DMS53 (cell line): ENCODE data around the gene AGRN.

Source experiments
- DNase-seq: peaks from one replicate; lab custom pipeline; 2025; lab: John Stamatoyannopoulos, UW

Gene AGRN

DNA sequence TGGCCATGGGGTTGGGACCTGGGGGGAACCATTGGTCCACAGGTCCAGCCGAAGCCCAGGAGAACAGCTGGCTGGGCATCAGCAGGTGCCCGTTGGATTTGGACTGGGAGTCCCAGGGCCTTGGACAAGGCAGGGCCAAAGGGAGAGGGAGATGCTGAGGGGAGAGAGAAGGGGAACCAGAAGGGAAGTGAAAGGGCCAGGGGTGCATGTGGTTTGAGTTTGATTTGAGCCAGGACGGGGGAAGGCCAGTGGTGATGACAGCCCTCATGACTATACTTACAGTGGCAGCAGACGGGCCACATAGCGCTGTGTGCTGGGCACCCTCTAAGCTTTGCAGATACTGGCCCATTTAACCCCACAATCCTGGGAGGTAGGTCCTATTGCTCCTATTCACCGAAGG, 18.8 kb downstream of the AGRN start:
- DNase-seq = no peak

DNA sequence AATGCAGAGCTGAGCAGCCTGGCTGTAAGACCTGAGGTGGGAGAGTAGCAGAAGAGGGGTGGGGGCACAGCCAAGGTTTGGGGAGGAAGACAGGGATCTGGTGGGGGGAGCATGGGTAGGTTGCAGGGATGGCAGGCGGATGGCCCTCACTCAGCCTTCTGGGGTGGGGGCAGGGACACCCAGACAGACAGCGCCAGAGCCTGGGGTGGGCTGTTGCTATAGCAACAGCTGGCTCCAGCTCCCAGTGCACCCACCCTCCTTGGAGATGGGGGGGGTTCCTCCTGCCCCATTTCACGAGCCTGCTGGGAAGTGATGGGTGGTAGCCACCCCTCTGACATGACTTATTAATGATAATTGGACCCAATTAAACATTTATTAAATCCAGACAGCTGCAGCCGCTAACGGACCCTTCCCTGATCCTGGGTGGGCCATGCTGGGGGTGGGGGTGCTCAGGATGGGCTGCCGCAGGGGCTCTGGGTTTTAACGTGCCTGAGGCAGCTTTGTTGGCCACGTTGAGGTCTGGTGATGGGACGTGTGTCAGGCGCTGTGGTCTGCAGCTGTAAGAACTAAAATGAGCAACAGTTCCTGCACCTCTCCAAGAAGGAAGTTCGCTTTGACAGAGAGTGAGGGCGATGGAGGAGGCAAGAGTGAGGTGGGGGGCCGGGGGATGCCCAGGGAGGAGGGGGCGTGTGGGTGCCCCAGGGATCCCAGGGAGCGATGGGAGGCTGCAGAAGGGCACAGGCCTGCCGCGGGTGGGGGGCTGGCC, 19.4 kb downstream of the AGRN start:
- no peak for DNase-seq

DNA sequence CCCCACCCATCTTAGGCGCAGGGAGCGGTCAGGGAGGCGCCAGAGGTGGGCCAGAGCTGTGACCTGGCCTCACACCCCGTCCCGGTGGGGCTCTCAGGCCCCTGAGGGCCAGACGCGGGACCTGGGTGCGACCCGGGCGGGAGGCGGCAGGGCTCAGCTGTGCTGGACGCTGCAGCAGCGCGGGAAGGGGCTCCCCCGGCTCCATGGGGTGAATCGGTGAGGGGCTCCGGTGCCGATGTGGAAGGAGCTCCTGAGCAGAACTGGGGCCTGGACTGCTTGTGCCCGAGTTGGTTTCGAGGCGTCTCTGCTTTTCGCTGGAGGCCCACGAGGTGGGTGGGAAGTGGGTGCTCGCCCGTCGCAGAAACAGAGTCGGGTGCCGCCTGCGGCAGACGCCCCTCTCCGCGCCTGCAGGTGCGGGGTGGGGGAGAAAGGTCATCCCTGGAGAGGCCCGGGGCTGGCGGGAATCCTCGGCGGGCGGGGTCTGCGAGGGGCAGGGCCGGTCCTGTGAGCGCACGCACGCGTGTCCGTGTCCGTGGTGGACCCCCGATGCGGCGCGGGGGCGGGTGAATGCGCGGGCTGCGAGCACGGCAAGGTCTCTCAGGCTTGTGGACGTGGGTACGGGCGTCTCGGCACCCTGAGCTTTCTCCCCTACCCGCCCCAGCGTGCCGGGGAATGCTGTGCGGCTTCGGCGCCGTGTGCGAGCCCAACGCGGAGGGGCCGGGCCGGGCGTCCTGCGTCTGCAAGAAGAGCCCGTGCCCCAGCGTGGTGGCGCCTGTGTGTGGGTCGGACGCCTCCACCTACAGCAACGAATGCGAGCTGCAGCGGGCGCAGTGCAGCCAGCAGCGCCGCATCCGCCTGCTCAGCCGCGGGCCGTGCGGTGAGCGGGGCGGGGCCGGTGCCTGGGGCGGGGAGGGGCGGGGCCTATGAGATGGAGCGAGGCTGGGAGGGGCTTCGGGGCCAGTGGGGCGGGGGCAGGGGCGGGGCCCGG, 20.4 kb downstream of the AGRN start:
- peak; percentile 96 for DNase-seq

DNA sequence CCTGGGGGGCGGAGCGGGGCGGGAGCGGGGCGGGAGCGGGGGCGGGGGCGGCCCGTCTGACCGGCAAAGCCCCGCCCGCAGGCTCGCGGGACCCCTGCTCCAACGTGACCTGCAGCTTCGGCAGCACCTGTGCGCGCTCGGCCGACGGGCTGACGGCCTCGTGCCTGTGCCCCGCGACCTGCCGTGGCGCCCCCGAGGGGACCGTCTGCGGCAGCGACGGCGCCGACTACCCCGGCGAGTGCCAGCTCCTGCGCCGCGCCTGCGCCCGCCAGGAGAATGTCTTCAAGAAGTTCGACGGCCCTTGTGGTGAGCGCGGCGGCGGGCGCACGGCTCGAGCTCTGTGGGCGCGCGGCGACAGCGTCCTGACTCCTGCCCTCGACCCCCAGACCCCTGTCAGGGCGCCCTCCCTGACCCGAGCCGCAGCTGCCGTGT, 21.2 kb downstream of the AGRN start:
- no peak for DNase-seq

GRCh38 chr1:1041873-1042272, 22.0 kb downstream of the AGRN start:
- no peak for DNase-seq

DNA sequence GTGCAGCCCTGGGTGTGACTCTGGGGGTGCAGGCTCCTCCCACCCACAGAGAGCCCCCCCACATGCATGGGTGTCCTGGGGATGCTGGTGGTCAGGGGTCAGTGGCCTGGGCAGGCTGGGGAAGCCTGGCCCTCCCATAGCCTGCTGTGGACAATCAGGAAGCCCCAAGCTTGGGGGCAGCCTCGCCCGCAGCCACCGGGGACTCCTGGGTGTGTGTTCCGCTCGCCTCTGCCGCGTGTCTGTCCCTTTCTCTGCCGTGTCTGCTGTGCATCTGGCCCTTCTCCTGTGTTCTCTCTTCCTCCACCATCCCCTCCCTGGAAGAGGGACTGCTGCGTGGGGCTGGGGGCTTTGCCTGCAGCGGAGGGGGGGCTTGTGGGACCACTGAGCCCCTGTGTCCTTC, 22.9 kb downstream of the AGRN start:
- no peak for DNase-seq

DNA sequence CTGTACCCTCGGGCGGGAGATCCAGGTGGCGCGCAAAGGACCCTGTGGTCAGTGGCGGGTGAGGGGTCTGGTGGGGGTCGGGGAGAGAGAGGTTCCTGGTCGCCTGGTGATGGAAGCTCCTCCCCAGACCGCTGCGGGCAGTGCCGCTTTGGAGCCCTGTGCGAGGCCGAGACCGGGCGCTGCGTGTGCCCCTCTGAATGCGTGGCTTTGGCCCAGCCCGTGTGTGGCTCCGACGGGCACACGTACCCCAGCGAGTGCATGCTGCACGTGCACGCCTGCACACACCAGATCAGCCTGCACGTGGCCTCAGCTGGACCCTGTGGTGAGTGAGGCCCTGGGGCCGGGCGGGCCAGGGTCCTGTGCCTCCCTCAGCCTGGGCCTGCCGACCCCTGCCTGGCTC, 23.5 kb downstream of the AGRN start:
- DNase-seq = no peak

DNA sequence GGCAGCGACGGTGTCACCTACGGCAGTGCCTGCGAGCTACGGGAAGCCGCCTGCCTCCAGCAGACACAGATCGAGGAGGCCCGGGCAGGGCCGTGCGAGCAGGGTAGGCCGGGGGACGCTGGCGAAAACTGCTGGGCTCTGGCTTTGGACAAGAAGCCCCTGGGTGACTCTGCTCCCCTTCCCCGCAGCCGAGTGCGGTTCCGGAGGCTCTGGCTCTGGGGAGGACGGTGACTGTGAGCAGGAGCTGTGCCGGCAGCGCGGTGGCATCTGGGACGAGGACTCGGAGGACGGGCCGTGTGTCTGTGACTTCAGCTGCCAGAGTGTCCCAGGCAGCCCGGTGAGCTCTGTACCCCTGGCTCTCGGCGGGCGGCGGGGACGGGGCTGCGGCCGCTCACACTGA, 24.0 kb downstream of the AGRN start:
- no peak for DNase-seq

GRCh38 chr1:1044455-1045078, 24.6 kb downstream of the AGRN start:
- no peak for DNase-seq

DNA sequence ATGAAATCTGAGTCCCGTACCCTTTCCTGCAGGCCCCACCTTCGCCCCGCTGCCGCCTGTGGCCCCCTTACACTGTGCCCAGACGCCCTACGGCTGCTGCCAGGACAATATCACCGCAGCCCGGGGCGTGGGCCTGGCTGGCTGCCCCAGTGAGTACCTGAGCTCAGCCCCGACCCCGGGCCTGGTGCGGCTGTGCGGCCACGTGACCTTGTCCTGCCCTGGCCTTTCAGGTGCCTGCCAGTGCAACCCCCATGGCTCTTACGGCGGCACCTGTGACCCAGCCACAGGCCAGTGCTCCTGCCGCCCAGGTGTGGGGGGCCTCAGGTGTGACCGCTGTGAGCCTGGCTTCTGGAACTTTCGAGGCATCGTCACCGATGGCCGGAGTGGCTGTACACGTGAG, 25.2 kb downstream of the AGRN start:
- no peak for DNase-seq

GRCh38 chr1:1046243-1046642, 26.3 kb downstream of the AGRN start:
- no peak for DNase-seq

DNA sequence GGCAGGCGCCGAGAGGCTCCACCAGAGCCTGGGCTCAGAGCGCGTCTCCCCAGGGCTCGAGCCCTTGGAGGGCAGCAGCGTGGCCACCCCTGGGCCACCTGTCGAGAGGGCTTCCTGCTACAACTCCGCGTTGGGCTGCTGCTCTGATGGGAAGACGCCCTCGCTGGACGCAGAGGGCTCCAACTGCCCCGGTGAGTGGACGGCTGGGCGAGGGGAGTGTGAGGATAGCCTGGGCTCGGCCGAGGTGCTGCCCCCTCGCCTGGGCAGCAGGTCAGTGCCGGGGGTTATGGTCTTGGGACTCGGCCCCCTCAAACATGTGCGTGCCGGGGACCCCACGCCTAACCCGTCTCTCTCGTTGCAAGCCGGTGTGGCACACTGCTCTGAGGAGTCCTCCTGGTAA, 26.8 kb downstream of the AGRN start:
- DNase-seq = no peak

GRCh38 chr1:1047407-1047806, 27.5 kb downstream of the AGRN start:
- no peak for DNase-seq

DNA sequence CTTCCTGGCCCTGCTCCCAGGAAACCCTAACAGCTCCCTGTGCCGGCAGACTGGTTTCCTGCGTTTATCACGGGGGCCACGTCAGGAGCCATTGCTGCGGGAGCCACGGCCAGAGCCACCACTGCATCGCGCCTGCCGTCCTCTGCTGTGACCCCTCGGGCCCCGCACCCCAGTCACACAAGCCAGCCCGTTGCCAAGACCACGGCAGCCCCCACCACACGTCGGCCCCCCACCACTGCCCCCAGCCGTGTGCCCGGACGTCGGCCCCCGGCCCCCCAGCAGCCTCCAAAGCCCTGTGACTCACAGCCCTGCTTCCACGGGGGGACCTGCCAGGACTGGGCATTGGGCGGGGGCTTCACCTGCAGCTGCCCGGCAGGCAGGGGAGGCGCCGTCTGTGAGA, 28.0 kb downstream of the AGRN start:
- DNase-seq = no peak

DNA sequence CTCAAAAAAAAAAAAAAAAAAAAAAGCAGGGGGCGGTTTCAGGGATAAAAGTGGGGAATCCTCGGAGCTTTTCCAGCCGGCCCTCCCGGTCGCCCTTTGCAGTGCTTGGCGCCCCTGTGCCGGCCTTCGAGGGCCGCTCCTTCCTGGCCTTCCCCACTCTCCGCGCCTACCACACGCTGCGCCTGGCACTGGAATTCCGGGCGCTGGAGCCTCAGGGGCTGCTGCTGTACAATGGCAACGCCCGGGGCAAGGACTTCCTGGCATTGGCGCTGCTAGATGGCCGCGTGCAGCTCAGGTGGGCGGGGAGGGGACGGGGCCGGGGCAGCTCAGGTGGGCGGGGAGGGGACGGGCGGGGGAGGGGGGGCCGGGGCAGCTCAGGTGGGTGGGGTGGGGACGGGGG, 28.8 kb downstream of the AGRN start:
- no peak for DNase-seq

DNA sequence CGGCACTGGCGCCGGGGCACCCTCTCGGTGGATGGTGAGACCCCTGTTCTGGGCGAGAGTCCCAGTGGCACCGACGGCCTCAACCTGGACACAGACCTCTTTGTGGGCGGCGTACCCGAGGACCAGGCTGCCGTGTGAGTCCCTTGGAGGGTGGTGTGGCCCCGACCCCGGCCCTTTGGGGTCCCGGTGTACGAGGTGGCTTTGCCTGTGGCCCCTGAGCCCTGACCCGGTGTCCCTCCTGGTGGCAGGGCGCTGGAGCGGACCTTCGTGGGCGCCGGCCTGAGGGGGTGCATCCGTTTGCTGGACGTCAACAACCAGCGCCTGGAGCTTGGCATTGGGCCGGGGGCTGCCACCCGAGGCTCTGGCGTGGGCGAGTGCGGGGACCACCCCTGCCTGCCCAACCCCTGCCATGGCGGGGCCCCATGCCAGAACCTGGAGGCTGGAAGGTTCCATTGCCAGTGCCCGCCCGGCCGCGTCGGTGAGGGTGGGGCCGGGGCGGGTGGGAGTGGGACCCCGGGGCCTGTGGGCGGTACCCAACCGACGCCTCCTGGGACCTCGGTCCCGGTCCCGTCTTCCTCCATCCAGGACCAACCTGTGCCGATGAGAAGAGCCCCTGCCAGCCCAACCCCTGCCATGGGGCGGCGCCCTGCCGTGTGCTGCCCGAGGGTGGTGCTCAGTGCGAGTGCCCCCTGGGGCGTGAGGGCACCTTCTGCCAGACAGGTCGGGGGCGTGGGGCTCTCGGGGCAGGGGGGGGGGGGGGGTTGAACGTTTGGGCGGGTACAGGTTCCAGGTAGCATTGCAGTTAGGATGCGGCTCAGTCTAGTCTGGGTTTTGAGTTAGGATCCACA, 29.6 kb downstream of the AGRN start:
- DNase-seq = no peak

DNA sequence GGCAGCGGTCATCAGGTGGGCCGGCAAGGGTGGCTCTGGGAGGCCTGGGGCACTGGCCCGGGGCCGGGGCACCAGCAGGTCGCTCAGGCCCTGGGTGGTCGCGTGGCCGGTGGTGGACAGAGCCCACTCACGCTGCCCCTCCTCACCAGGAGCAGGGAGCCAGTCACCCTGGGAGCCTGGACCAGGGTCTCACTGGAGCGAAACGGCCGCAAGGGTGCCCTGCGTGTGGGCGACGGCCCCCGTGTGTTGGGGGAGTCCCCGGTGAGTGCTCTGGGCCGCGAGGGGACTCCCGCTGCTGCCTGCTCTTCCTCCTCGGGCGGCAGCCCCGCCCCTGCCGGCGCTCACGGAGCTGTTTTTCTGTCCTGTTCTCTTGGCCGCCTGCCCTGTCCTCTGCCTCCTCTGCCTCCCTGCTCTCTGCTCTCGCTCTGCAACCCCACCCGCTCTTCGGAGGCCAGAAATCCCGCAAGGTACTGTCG, 30.7 kb downstream of the AGRN start:
- no peak for DNase-seq

GRCh38 chr1:1051127-1051810, 31.3 kb downstream of the AGRN start:
- no peak for DNase-seq

DNA sequence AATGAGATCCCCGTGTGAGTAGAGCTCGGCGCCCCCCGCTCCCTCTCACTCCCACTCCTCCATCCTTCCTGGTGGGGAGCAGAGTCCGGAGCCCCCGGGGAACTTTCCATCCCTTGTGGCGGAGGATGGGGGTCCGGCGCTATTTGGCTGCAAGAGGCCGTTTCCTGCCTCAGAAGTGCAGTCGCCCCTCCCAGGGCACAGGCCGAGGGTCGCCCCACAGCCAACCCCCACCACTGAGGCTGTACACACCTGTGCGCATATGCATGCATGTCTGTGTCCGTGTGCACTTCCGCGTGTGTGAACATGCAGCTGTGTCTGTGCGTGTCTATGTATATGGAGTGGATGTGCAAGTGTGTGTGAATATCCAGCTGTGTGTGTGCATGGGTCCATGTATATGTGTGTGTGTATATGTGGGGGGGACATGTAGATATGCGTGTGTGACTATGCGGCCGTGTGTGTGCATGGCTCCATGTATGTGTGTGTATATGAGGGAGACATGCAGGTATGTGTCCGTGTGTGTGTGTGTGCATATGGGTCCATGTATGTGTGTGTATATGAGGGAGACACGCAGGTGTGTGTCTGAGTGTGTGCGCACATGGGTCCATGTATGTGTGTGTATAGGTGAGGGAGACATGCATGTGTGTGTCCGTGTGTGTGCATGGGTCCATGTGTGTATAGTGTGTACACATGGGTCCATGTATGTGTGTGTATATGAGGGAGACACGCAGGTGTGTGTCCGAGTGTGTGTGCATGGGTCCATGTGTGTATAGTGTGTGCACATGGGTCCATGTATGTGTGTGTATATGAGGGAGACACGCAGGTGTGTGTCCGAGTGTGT, 32.3 kb downstream of the AGRN start:
- DNase-seq = no peak

- DNase-seq = no peak
Measured at GRCh38 chr1:1053022-1053421, 33.1 kb downstream of the AGRN start.
